Activated T-helper 1 cell treated with anti-CD3 and anti-CD28 coated beads, Interleukin-12 subunit alpha, Interleukin-12 subunit beta, Interleukin-2, Interleukin-4 antibody, amounts not matched to agents 30 ng/mL and 10 ng/mL and 1 ng/mL, durations not matched to agents 14 hours and 24 hours and 36 hours (primary cell): ENCODE data around the gene CREB5. TPM values are rescaled to one million over a fixed set of nuclear protein-coding genes. Genes with fewer than 3 reads are reported as not detected.

Experiments used
- DNase-seq: peaks from one replicate; pipeline ENCODE4 v3.0.0; 2021; ENCODE audit warnings: low spot score
- H3K27ac Mint-ChIP-seq: one replicate; pipeline ENCODE4 v1.8.0; 2021; ENCODE audit warnings: mild to moderate bottlenecking, mixed read lengths
- H3K27me3 Mint-ChIP-seq: one replicate; pipeline ENCODE4 v1.8.0; 2022; ENCODE audit warnings: mild to moderate bottlenecking, moderate library complexity, mixed read lengths; ENCODE audit not compliant: insufficient read depth
- H3K36me3 Mint-ChIP-seq: one replicate; pipeline ENCODE4 v1.8.0; 2021; ENCODE audit warnings: low read depth, mixed read lengths
- H3K4me1 Mint-ChIP-seq: one replicate; pipeline ENCODE4 v1.8.0; 2021; ENCODE audit warnings: low read depth, mixed read lengths
- H3K4me3 Mint-ChIP-seq: one replicate; pipeline ENCODE4 v1.8.0; 2021; ENCODE audit warnings: mild to moderate bottlenecking, moderate library complexity, mixed read lengths
- H3K9me3 Mint-ChIP-seq: one replicate; pipeline ENCODE4 v1.8.0; 2021; ENCODE audit warnings: mixed read lengths
- intact Hi-C: fragments of 100-400 bp; cut with micrococcal nuclease; formaldehyde crosslinking; loops from one replicate; pipeline ENCODE4 v1.15.1; 2024
- total RNA-seq: library from RNA; stranded (reverse); gene quantifications from 2 replicates; pipeline ENCODE4 v1.2.3, GENCODE V29; 2022

The CREB5 gene
- total RNA-seq, 1 donor from 2014 or later = not detected

- Mint-ChIP-seq H3K36me3 (no peaks in the 10 kb centered on the region), H3K27me3 (peaks cover 12% of the 10 kb centered on the region), H3K9me3 (no peaks in the 10 kb centered on the region), H3K4me3 (no peak overlapping the region), H3K27ac (no peak overlapping the region), H3K4me1 (no peaks in the 10 kb centered on the region)
- DNase-seq = no peak
- intact Hi-C loops = no loop called here
Observed at GRCh38 chr7:28430616-28431015, 18.3 kb downstream of the CREB5 start.

- DNase-seq = no peak
- intact Hi-C loops = no loop called here
Observed at GRCh38 chr7:28432105-28432504, 19.8 kb downstream of the CREB5 start.

GRCh38 chr7:28433039-28433438 is 20.7 kb downstream of the CREB5 start:
- no peaks in the 10 kb centered on the region for H3K9me3 Mint-ChIP-seq
- H3K4me3 Mint-ChIP-seq = no peak overlapping the region
- no peak for DNase-seq
- H3K36me3 Mint-ChIP-seq = no peaks in the 10 kb centered on the region
- no peaks in the 10 kb centered on the region for H3K4me1 Mint-ChIP-seq
- intact Hi-C loops = no loop called here
- H3K27ac Mint-ChIP-seq = no peak overlapping the region
- peaks cover 14% of the 10 kb centered on the region for H3K27me3 Mint-ChIP-seq

More at GRCh38 chr7:28432105-28432504, 19.8 kb downstream of the CREB5 start:
- Mint-ChIP-seq H3K27me3 (peaks cover 14% of the 10 kb centered on the region), H3K27ac (no peak overlapping the region), H3K9me3 (no peaks in the 10 kb centered on the region), H3K4me3 (no peak overlapping the region), H3K36me3 (no peaks in the 10 kb centered on the region), H3K4me1 (no peaks in the 10 kb centered on the region)

GRCh38 chr7:28433699-28434219 is 21.4 kb downstream of the CREB5 start:
- H3K9me3 Mint-ChIP-seq = no peaks in the 10 kb centered on the region

GRCh38 chr7:28434510-28434909 is 22.2 kb downstream of the CREB5 start:
- Mint-ChIP-seq H3K4me3 (no peak overlapping the region), H3K36me3 (no peaks in the 10 kb centered on the region), H3K27ac (no peak overlapping the region), H3K27me3 (peaks cover 16% of the 10 kb centered on the region), H3K4me1 (no peaks in the 10 kb centered on the region), H3K9me3 (no peaks in the 10 kb centered on the region)
- DNase-seq = no peak
- intact Hi-C loops = no loop called here

More at GRCh38 chr7:28433699-28434219, 21.4 kb downstream of the CREB5 start:
- no peaks in the 10 kb centered on the region for H3K36me3 Mint-ChIP-seq
- intact Hi-C loops = no loop called here
- no peak overlapping the region for H3K27ac Mint-ChIP-seq
- peaks cover 16% of the 10 kb centered on the region for H3K27me3 Mint-ChIP-seq
- DNase-seq = no peak
- no peaks in the 10 kb centered on the region for H3K4me1 Mint-ChIP-seq
- H3K4me3 Mint-ChIP-seq = no peak overlapping the region

- Mint-ChIP-seq H3K27me3 (peaks cover 16% of the 10 kb centered on the region), H3K36me3 (no peaks in the 10 kb centered on the region), H3K27ac (no peak overlapping the region), H3K9me3 (no peaks in the 10 kb centered on the region), H3K4me1 (no peaks in the 10 kb centered on the region), H3K4me3 (no peak overlapping the region)
- no peak for DNase-seq
- intact Hi-C loops = no loop called here
Observed at GRCh38 chr7:28435152-28435551, 22.8 kb downstream of the CREB5 start.

- DNase-seq = no peak
- Mint-ChIP-seq H3K27me3 (peaks cover 15% of the 10 kb centered on the region), H3K4me3 (no peak overlapping the region), H3K27ac (no peak overlapping the region), H3K36me3 (no peaks in the 10 kb centered on the region), H3K9me3 (no peaks in the 10 kb centered on the region), H3K4me1 (no peaks in the 10 kb centered on the region)
- intact Hi-C loops = no loop called here
Observed at GRCh38 chr7:28435732-28436378, 23.5 kb downstream of the CREB5 start.

- H3K9me3 Mint-ChIP-seq = no peaks in the 10 kb centered on the region
- H3K36me3 Mint-ChIP-seq = no peaks in the 10 kb centered on the region
- peaks cover 8% of the 10 kb centered on the region for H3K27me3 Mint-ChIP-seq
- H3K4me1 Mint-ChIP-seq = no peaks in the 10 kb centered on the region
- DNase-seq = no peak
- no peak overlapping the region for H3K4me3 Mint-ChIP-seq
- intact Hi-C loops = no loop called here
- H3K27ac Mint-ChIP-seq = no peak overlapping the region
Observed at GRCh38 chr7:28440055-28440601, 27.8 kb downstream of the CREB5 start.

GRCh38 chr7:28442540-28443420 is 30.5 kb downstream of the CREB5 start:
- H3K36me3 Mint-ChIP-seq = no peaks in the 10 kb centered on the region
- no peaks in the 10 kb centered on the region for H3K4me1 Mint-ChIP-seq
- no peaks in the 10 kb centered on the region for H3K9me3 Mint-ChIP-seq
- no peak overlapping the region for H3K27ac Mint-ChIP-seq
- peaks cover 2% of the 10 kb centered on the region for H3K27me3 Mint-ChIP-seq
- no peak overlapping the region for H3K4me3 Mint-ChIP-seq
- intact Hi-C loops = no loop called here
- DNase-seq = no peak

- H3K27me3 Mint-ChIP-seq = no peaks in the 10 kb centered on the region
- H3K36me3 Mint-ChIP-seq = no peaks in the 10 kb centered on the region
- no peak overlapping the region for H3K27ac Mint-ChIP-seq
- no peak overlapping the region for H3K4me3 Mint-ChIP-seq
- intact Hi-C loops = no loop called here
- H3K9me3 Mint-ChIP-seq = no peaks in the 10 kb centered on the region
- no peaks in the 10 kb centered on the region for H3K4me1 Mint-ChIP-seq
- DNase-seq = no peak
Observed at GRCh38 chr7:28446131-28446530, 33.8 kb downstream of the CREB5 start.

- Mint-ChIP-seq H3K9me3 (no peaks in the 10 kb centered on the region), H3K27me3 (no peaks in the 10 kb centered on the region), H3K27ac (no peak overlapping the region), H3K36me3 (no peaks in the 10 kb centered on the region), H3K4me1 (no peaks in the 10 kb centered on the region), H3K4me3 (no peak overlapping the region)
- intact Hi-C loops = no loop called here
- no peak for DNase-seq
Observed at GRCh38 chr7:28447071-28447470, 34.8 kb downstream of the CREB5 start.

- H3K4me3 Mint-ChIP-seq = no peak overlapping the region
- H3K27ac Mint-ChIP-seq = no peak overlapping the region
- no peaks in the 10 kb centered on the region for H3K4me1 Mint-ChIP-seq
- no peaks in the 10 kb centered on the region for H3K27me3 Mint-ChIP-seq
- no peak for DNase-seq
- H3K36me3 Mint-ChIP-seq = no peaks in the 10 kb centered on the region
- no peaks in the 10 kb centered on the region for H3K9me3 Mint-ChIP-seq
- intact Hi-C loops = no loop called here
Observed at GRCh38 chr7:28448708-28449107, 36.4 kb downstream of the CREB5 start.

- intact Hi-C loops = no loop called here
- no peak for DNase-seq
- Mint-ChIP-seq H3K36me3 (no peaks in the 10 kb centered on the region), H3K4me3 (no peak overlapping the region), H3K27me3 (peaks cover 2% of the 10 kb centered on the region), H3K27ac (no peak overlapping the region), H3K9me3 (no peaks in the 10 kb centered on the region), H3K4me1 (no peaks in the 10 kb centered on the region)
Observed at GRCh38 chr7:28452681-28453080, 40.4 kb downstream of the CREB5 start.
